Measurements from ENCODE around the gene VAMP2. TPM values are rescaled to one million over a fixed set of nuclear protein-coding genes. Genes with fewer than 3 reads are reported as not detected.

Gene VAMP2
- total and polyA plus RNA-seq, 9 of the 15 experiments (the other 6 are each of a cell fraction or from before 2014, with no cell fraction given) = 2.3 to 31.8 (median 6.0) TPM

GRCh38 chr17:8185582-8186445, 23.1 kb upstream of the VAMP2 start (continued):
- TF ChIP-seq HEY1 (CRISPR knock-in tag; IDR thresholded peaks at IDR 0.05; ENCODE audit: borderline replicate concordance) (no peak), CHD4 (IDR thresholded peaks at IDR 0.05; ENCODE audit: insufficient read depth, insufficient replicate concordance, low read depth, low read length, poor library complexity, severe bottlenecking) (no peak), TCF7L2 (IDR thresholded peaks at IDR 0.05; ENCODE audit: low read depth, low read length) (no peak), ZNF280B (CRISPR knock-in tag; IDR thresholded peaks at IDR 0.05) (no peak), ZNF79 (CRISPR knock-in tag; IDR thresholded peaks at IDR 0.05; ENCODE audit: low read depth) (no peak), CXXC5 (CRISPR knock-in tag; IDR thresholded peaks at IDR 0.05) (peak; percentile 15; the same call in 1 of the 2 replicates), MCM2 (IDR thresholded peaks at IDR 0.05; ENCODE audit: low read depth) (no peak), PYGO2 (tag; IDR thresholded peaks at IDR 0.05) (no peak), ZNF174 (CRISPR knock-in tag; IDR thresholded peaks at IDR 0.05) (no peak), TAF7 (tag; IDR thresholded peaks at IDR 0.05) (no peak), ZNF740 (CRISPR knock-in tag; IDR thresholded peaks at IDR 0.05) (peak; percentile 13; the same call in 1 of the 2 replicates), ZNF740 (tag; IDR thresholded peaks at IDR 0.05) (no peak), HCFC1 (IDR thresholded peaks at IDR 0.05; ENCODE audit: low read depth, low read length) (no peak), ZNF184 (CRISPR knock-in tag; IDR thresholded peaks at IDR 0.05) (no peak), ZNF511 (CRISPR knock-in tag; IDR thresholded peaks at IDR 0.05) (no peak), CEBPZ (IDR thresholded peaks at IDR 0.05; ENCODE audit: borderline replicate concordance, low read depth, low read length) (no peak), ZBTB2 (IDR thresholded peaks at IDR 0.05) (no peak), RUNX1 (IDR thresholded peaks at IDR 0.05; ENCODE audit: low read depth) (no peak), ZNF224 (CRISPR knock-in tag; IDR thresholded peaks at IDR 0.05) (no peak), ZNF24 (IDR thresholded peaks at IDR 0.05) (no peak)
